IMR-90 (cell line): ENCODE measurements around the gene MEPCE. TPM values are rescaled to one million over a fixed set of nuclear protein-coding genes. Genes with fewer than 3 reads are reported as not detected.

Experiments used
- ATAC-seq: fragments of 200-7000 bp; cut with Tn5 transposase; 2 replicates; pipeline ENCODE4 v1.9.1; 2020; ENCODE audit warnings: low read depth, mild to moderate bottlenecking, moderate library complexity
- BruUV-seq: library from RNA; stranded (reverse); fragments of 400-500 nt; replicated peaks from 2 replicates; lab custom pipeline; 2021; lab: Mats Ljungman, UMichigan
- CTCF ChIA-PET: fragments of 300-600 bp; formaldehyde crosslinking; extraction: SDS; loops from one replicate; lab custom pipeline; 2021; ENCODE audit warnings: antibody characterized with exemption; lab: Yijun Ruan, JAX
- POLR2A ChIA-PET: fragments of 300-600 bp; sonication (Branson Sonifier 250); formaldehyde crosslinking; loops from one replicate; lab custom pipeline; 2022; ENCODE audit warnings: antibody characterized with exemption; ENCODE audit not compliant: unreplicated experiment; lab: Charles Lee
- DNase-seq: peaks from one replicate; pipeline ENCODE4 v3.0.0; 2013
- H2AFZ ChIP-seq: replicated peaks from 2 replicates; pipeline ENCODE3; 2013; ENCODE audit warnings: low read length, mild to moderate bottlenecking; ENCODE audit not compliant: poor library complexity
- H2AK5ac ChIP-seq: 2 replicates; pipeline ENCODE4 v1.6.1; 2013; ENCODE audit warnings: low read depth, low read length, inconsistent platforms
- H2AK9ac ChIP-seq: replicated peaks from 2 replicates; pipeline ENCODE3; 2013; ENCODE audit warnings: mild to moderate bottlenecking, low read depth, low read length, moderate library complexity; ENCODE audit not compliant: poor library complexity
- H2BK120ac ChIP-seq: 2 replicates; pipeline ENCODE4 v1.6.1; 2013; ENCODE audit warnings: low read depth, low read length, inconsistent platforms
- H2BK15ac ChIP-seq: 3 replicates; pipeline ENCODE4 v1.6.1; 2013; ENCODE audit warnings: low read depth, low read length, inconsistent platforms
- H2BK20ac ChIP-seq: 2 replicates; pipeline ENCODE4 v1.6.1; 2013; ENCODE audit warnings: low read depth, mild to moderate bottlenecking, inconsistent platforms, low read length, moderate library complexity
- H2BK5ac ChIP-seq: 2 replicates; pipeline ENCODE4 v1.6.1; 2013; ENCODE audit warnings: mild to moderate bottlenecking, low read depth, low read length, inconsistent platforms; ENCODE audit not compliant: poor library complexity, severe bottlenecking
- H3K14ac ChIP-seq: replicated peaks from 2 replicates; pipeline ENCODE4 v1.6.1; 2013; ENCODE audit warnings: low read depth, low read length, inconsistent platforms
- H3K18ac ChIP-seq: 2 replicates; pipeline ENCODE4 v1.6.1; 2013; ENCODE audit warnings: low read depth, low read length, control low read depth
- H3K23ac ChIP-seq: 2 replicates; pipeline ENCODE4 v1.6.1; 2013; ENCODE audit warnings: low read depth, low read length, inconsistent platforms
- H3K27ac ChIP-seq: 2 replicates; pipeline ENCODE4 v1.5.1; 2013; ENCODE audit warnings: mild to moderate bottlenecking, control low read depth, low read length; ENCODE audit not compliant: insufficient read depth
- H3K27me3 ChIP-seq: 2 replicates; pipeline ENCODE4 v1.6.1; 2013; ENCODE audit warnings: low read length; ENCODE audit not compliant: control insufficient read depth, insufficient read depth
- H3K36me3 ChIP-seq: 2 replicates; pipeline ENCODE4 v1.6.1; 2013; ENCODE audit warnings: low read length, mixed read lengths; ENCODE audit not compliant: control insufficient read depth, insufficient read depth
- H3K4ac ChIP-seq: 2 replicates; pipeline ENCODE4 v1.6.1; 2013; ENCODE audit warnings: low read depth, low read length, inconsistent platforms
- H3K4me1 ChIP-seq: 2 replicates; pipeline ENCODE4 v1.6.1; 2013; ENCODE audit warnings: low read length, mixed read lengths; ENCODE audit not compliant: control insufficient read depth, insufficient read depth
- H3K4me2 ChIP-seq: 2 replicates; pipeline ENCODE4 v1.6.1; 2013; ENCODE audit warnings: low read depth, mild to moderate bottlenecking, control low read depth, low read length, moderate library complexity
- H3K4me3 ChIP-seq: 2 replicates; pipeline ENCODE4 v1.5.1; 2013; ENCODE audit warnings: low read depth, mild to moderate bottlenecking, control low read depth, low read length, moderate library complexity; ENCODE audit not compliant: insufficient read depth
- H3K56ac ChIP-seq: 2 replicates; pipeline ENCODE4 v1.6.1; 2013; ENCODE audit warnings: low read length, inconsistent platforms; ENCODE audit not compliant: insufficient read depth; ENCODE audit errors: extremely low read depth
- H3K79me1 ChIP-seq, 2 experiments: 2 replicates each; pipeline ENCODE4 v1.6.1; 2013; ENCODE audit warnings: low read length in 2 of 2, inconsistent platforms in 1 of 2, low read depth in 1 of 2
- H3K9ac ChIP-seq: 2 replicates; pipeline ENCODE4 v1.6.1; 2013; ENCODE audit warnings: low read depth, low read length, control low read depth
- H3K9me1 ChIP-seq: 2 replicates; pipeline ENCODE4 v1.6.1; 2013; ENCODE audit warnings: low read length, inconsistent platforms; ENCODE audit not compliant: insufficient read depth
- H3K9me3 ChIP-seq: 2 replicates; pipeline ENCODE4 v1.6.1; 2013; ENCODE audit warnings: low read length; ENCODE audit not compliant: control insufficient read depth, insufficient read depth
- H4K20me1 ChIP-seq: 2 replicates; pipeline ENCODE4 v1.6.1; 2013; ENCODE audit warnings: low read length, inconsistent platforms; ENCODE audit not compliant: insufficient read depth
- H4K5ac ChIP-seq: 2 replicates; pipeline ENCODE4 v1.6.1; 2013; ENCODE audit warnings: mild to moderate bottlenecking, low read depth, low read length, control low read depth
- H4K8ac ChIP-seq, 2 experiments: 2 replicates each; pipeline ENCODE4 v1.6.1; 2013; ENCODE audit warnings: low read depth in 2 of 2, low read length in 2 of 2, control low read depth in 1 of 2, inconsistent platforms in 1 of 2
- H4K91ac ChIP-seq: 2 replicates; pipeline ENCODE4 v1.6.1; 2013; ENCODE audit warnings: low read depth, low read length, inconsistent platforms; ENCODE audit not compliant: insufficient read depth
- BHLHE40 ChIP-seq: fragments of 150-350 bp; IDR thresholded peaks from 2 replicates; pipeline ENCODE4 v1.6.1; 2016; ENCODE audit warnings: mild to moderate bottlenecking, low read depth, low read length
- FOS ChIP-seq: fragments of 150-350 bp; IDR thresholded peaks from 2 replicates; pipeline ENCODE4 v1.6.1; 2016; ENCODE audit warnings: low read depth, low read length
- MAZ ChIP-seq: IDR thresholded peaks from 2 replicates; pipeline ENCODE4 v1.6.1; 2012; ENCODE audit warnings: low read depth, mild to moderate bottlenecking, low read length, improper control_type of control experiment, moderate library complexity, borderline replicate concordance
- MXI1 ChIP-seq: IDR thresholded peaks from 2 replicates; pipeline ENCODE4 v1.6.1; 2012; ENCODE audit warnings: low read depth, mild to moderate bottlenecking, low read length, moderate library complexity, borderline replicate concordance
- NFE2L2 ChIP-seq: fragments of 150-350 bp; IDR thresholded peaks from 2 replicates; pipeline ENCODE4 v1.6.1; 2016; ENCODE audit warnings: low read depth, mild to moderate bottlenecking, low read length
- RAD21 ChIP-seq: IDR thresholded peaks from 2 replicates; pipeline ENCODE4 v1.6.1; 2012; ENCODE audit warnings: low read length, improper control_type of control experiment
- USF2 ChIP-seq: fragments of 150-350 bp; IDR thresholded peaks from 2 replicates; pipeline ENCODE4 v1.6.1; 2017; ENCODE audit warnings: mild to moderate bottlenecking, antibody characterized with exemption, low read length, low read depth
- WGBS, 2 experiments: methylation state at CpG; one replicate each; pipeline versions ENCODE4 v1.1.5 to v1.1.7; 2013; ENCODE audit warnings: missing lambda C conversion rate in 2 of 2; ENCODE audit not compliant: insufficient read length in 1 of 2; ENCODE audit errors: extremely low coverage in 2 of 2; 5-methylcytosine and 5-hydroxymethylcytosine counted together
- dilution Hi-C: fragments of 300-500 bp; cut with HindIII; formaldehyde crosslinking; loops from one replicate; pipeline ENCODE4 v1.14.3; 2018; ENCODE audit warnings: low sequenced_read_pairs; ENCODE audit not compliant: unreplicated experiment
- in situ Hi-C: fragments of 300-500 bp; cut with MboI; formaldehyde crosslinking; loops from 3 replicates; pipeline ENCODE4 v1.14.3; 2019; ENCODE audit warnings: low sequenced_read_pairs, inconsistent platforms, mixed read lengths
- intact Hi-C: fragments of 100-400 bp; cut with micrococcal nuclease; formaldehyde crosslinking; loops from 2 replicates; pipeline ENCODE4 v1.10.0; 2022
- polyA plus RNA-seq, 3 experiments: library from polyadenylated mRNA; depleted of rRNA; stranded (reverse); fragments of >200 nt; gene quantifications; 2 replicates each; pipeline ENCODE4 v1.2.3, GENCODE V29; 2012; ENCODE audit warnings: low replicate concordance in 1 of 3
- total RNA-seq: library from RNA; depleted of rRNA; stranded (reverse); fragments of >200 nt; gene quantifications from 2 replicates; pipeline ENCODE4 v1.2.3, GENCODE V29; 2012
- TF ChIP-seq, protein P1 (sequence below): conservative IDR thresholded peaks from 2 replicates; pipeline ENCODE4 v1.5.1; 2012; ENCODE audit warnings: mild to moderate bottlenecking, low read depth, low read length, improper control_type of control experiment

Gene MEPCE
- total and polyA plus RNA-seq, 2 of the 4 experiments (the other 2 are of a cell fraction): 18.2 to 22.9 TPM

DNA sequence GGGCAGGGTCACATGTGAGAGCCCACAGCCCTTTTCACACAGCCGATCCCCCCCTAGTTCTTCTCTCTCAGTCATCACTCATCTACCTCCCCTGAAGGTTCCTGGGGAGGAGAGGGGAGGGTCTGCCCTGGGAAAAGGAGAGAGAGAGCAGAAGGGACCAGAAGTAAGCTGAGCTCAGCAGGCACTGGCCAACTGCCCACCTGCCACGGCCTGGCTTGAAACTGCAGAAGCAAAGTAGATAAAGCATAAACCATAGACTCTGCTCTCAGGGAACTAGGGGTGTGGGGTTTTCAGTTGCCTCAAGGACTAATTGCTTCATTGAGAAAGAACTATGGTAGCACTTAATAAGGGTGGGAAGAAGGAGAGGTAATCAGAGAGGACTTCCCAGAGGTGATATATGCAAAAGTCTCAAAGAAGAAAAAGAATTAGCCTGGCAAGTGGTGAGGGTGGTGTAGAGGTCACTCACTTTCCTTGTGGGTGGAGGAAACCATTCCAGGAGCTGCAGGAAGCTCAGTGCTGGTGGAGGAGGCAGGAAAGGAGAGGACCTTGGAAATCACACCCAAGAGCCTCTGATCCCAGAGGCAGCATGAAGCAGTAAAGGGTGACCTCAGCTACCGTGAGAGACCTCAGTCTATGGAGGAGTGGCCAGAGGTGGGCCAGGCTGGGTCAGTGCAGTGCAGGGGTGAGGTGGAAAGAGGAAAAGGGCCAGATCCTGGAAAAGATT, 39.2 kb upstream of the MEPCE start:
- CTCF ChIA-PET: no interaction called here
- H3K36me3 ChIP-seq: no peaks in the 10 kb centered on the region

More for the DNA sequence above, 39.2 kb upstream of the MEPCE start:
- H2BK120ac ChIP-seq: no peak overlapping the region
- POLR2A ChIA-PET: no interaction called here
- H3K4ac ChIP-seq: no peak overlapping the region
- H3K4me2 ChIP-seq: no peak overlapping the region
- H4K91ac ChIP-seq: no peak overlapping the region
- TF ChIP-seq, protein P1, sequence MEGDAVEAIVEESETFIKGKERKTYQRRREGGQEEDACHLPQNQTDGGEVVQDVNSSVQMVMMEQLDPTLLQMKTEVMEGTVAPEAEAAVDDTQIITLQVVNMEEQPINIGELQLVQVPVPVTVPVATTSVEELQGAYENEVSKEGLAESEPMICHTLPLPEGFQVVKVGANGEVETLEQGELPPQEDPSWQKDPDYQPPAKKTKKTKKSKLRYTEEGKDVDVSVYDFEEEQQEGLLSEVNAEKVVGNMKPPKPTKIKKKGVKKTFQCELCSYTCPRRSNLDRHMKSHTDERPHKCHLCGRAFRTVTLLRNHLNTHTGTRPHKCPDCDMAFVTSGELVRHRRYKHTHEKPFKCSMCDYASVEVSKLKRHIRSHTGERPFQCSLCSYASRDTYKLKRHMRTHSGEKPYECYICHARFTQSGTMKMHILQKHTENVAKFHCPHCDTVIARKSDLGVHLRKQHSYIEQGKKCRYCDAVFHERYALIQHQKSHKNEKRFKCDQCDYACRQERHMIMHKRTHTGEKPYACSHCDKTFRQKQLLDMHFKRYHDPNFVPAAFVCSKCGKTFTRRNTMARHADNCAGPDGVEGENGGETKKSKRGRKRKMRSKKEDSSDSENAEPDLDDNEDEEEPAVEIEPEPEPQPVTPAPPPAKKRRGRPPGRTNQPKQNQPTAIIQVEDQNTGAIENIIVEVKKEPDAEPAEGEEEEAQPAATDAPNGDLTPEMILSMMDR: no peak
- TF ChIP-seq BHLHE40 (no peak), USF2 (no peak), FOS (no peak), NFE2L2 (no peak), MXI1 (no peak), MAZ (no peak), RAD21 (no peak)
- no peaks in the 10 kb centered on the region for H3K79me1 ChIP-seq
- WGBS, 2 experiments: no CpG with 5 or more reads among the region's 3 CpGs
- DNase-seq (no peak), ATAC-seq (no peak)
- H4K8ac ChIP-seq: no peak overlapping the region
- no TSS peak for BruUV-seq
- no peak overlapping the region for H2BK15ac ChIP-seq
- no peak overlapping the region for H2BK20ac ChIP-seq
- H3K56ac ChIP-seq: no peak overlapping the region
- intact Hi-C loops (no loop called here), dilution Hi-C loops (no loop called here), in situ Hi-C loops (no loop called here)
- no peak overlapping the region for H3K14ac ChIP-seq
- no peak overlapping the region for H4K5ac ChIP-seq
- H2BK5ac ChIP-seq: no peak overlapping the region
- no peak overlapping the region; the same call in 1 of the 2 replicates for H3K23ac ChIP-seq
- no peak overlapping the region for H3K9ac ChIP-seq
- no peaks in the 10 kb centered on the region for H3K4me1 ChIP-seq
- H3K4me3 ChIP-seq: no peak overlapping the region
- peak overlapping the region; percentile 21 for H2AFZ ChIP-seq
- H3K27me3 ChIP-seq: peaks cover 39% of the 10 kb centered on the region
- H2AK5ac ChIP-seq: no peak overlapping the region
- peaks cover 4% of the 10 kb centered on the region for H3K9me3 ChIP-seq
- H3K9me1 ChIP-seq: peaks cover 3% of the 10 kb centered on the region; the same call in 1 of the 2 replicates
- H3K18ac ChIP-seq: no peak overlapping the region
- no peak overlapping the region for H3K27ac ChIP-seq
- no peaks in the 10 kb centered on the region for H4K20me1 ChIP-seq
- no peak overlapping the region for H2AK9ac ChIP-seq
